ENCODE results near the gene SNAP47. TPM values are rescaled to one million over a fixed set of nuclear protein-coding genes. Genes with fewer than 3 reads are reported as not detected.

SNAP47 gene
- polyA plus RNA-seq, 2 of the 4 experiments (the other 2 are of a cell fraction) = 29.6 to 39.5 TPM

DNA sequence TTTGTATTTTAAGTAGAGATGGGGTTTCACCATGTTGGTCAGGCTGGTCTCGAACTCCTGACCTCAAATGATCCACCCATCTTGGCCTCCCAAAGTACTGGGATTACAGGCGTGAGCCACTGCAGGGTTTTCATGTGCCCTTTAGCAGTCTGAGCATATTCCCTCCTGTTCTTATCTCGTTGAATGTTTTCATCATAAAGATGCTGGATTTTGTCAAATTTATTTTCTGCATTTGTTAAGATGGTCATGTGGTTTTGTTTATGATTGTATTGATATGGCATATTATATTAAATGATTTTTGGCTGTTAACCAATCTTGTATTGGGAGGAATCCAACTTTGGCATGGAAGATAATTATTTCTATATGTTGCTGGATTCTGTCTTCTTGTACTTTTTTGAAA, 8.9 kb upstream of the SNAP47 start:
- H3K4me2 ChIP-seq = no peak overlapping the region
- CTCF ChIA-PET = interaction anchor here (0.7 kb wide), 1 partner anchor 566 kb away, joined by 3 read pairs; no protein-coding TSS in a partner anchor

DNA sequence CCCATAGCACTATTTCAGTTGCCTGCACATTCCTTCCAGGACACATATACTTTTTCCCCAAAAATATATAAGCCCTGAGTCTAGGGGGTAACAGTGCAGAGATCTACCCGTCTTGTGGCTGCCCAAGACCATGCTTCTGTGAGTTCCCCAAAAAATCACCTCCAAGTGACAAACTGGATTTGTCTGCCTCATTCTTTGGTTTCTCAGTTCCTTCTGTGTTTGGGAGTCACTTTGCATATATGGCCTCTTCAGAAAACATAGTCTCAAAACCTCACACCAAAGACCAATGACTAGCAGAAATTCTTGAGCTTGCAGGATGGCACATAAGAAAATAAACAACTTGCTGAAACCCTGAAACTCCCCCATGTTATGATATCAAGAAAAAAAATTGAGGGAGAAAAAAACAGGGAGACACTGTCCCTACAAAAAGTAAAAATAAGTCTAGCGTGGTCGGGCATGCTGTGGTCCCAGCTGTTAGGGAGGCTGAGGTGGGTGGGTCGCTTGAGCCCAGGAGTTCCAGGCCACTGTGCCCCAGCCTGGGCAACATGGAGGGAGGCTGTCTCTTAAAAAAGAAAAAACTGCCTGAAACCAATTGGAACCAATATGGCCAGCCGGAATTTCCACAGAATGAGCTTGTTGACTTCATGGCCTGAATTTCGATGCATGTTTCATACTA, 8.2 kb upstream of the SNAP47 start:
- DNase-seq (ENCODE audit: low read depth in 1 of 2, low spot score in 1 of 2) (no peak), ATAC-seq (no peak), FAIRE-seq (no peak)
- ChIA-PET POLR2A (no interaction called here), CTCF (no interaction called here)
- no peak overlapping the region for H3K4me3 ChIP-seq
- 91% methylated on average over 6 of the region's 6 CpGs for WGBS (ENCODE audit: missing lambda C conversion rate)
- peaks cover 11% of the 10 kb centered on the region; the same call in 2 of the 3 replicates for H3K9me3 ChIP-seq
- H3K27ac ChIP-seq = no peak overlapping the region
- H3K4me1 ChIP-seq = peaks cover 6% of the 10 kb centered on the region; the same call in 1 of the 3 replicates
- TF ChIP-seq TFCP2L1 (CRISPR knock-in tag; IDR thresholded peaks at IDR 0.05) (no peak), RFX5 (IDR thresholded peaks at IDR 0.05) (no peak), POLR2A (IDR thresholded peaks at IDR 0.05; ENCODE audit: low read length) (no peak), EHMT2 (IDR thresholded peaks at IDR 0.05; ENCODE audit: low read depth) (no peak), NR3C1 (IDR thresholded peaks at IDR 0.05) (no peak), CBX2 (IDR thresholded peaks at IDR 0.05; ENCODE audit: borderline replicate concordance, low read depth) (no peak), SMC3 (IDR thresholded peaks at IDR 0.05) (no peak), ZNF302 (CRISPR knock-in tag; IDR thresholded peaks at IDR 0.05) (no peak), ESRRA (IDR thresholded peaks at IDR 0.05; ENCODE audit: borderline replicate concordance, low read length) (no peak)
- TF ChIP-seq, protein P1, sequence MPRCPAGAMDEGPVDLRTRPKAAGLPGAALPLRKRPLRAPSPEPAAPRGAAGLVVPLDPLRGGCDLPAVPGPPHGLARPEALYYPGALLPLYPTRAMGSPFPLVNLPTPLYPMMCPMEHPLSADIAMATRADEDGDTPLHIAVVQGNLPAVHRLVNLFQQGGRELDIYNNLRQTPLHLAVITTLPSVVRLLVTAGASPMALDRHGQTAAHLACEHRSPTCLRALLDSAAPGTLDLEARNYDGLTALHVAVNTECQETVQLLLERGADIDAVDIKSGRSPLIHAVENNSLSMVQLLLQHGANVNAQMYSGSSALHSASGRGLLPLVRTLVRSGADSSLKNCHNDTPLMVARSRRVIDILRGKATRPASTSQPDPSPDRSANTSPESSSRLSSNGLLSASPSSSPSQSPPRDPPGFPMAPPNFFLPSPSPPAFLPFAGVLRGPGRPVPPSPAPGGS (IDR thresholded peaks at IDR 0.05) = no peak
- TF ChIP-seq, protein P2, sequence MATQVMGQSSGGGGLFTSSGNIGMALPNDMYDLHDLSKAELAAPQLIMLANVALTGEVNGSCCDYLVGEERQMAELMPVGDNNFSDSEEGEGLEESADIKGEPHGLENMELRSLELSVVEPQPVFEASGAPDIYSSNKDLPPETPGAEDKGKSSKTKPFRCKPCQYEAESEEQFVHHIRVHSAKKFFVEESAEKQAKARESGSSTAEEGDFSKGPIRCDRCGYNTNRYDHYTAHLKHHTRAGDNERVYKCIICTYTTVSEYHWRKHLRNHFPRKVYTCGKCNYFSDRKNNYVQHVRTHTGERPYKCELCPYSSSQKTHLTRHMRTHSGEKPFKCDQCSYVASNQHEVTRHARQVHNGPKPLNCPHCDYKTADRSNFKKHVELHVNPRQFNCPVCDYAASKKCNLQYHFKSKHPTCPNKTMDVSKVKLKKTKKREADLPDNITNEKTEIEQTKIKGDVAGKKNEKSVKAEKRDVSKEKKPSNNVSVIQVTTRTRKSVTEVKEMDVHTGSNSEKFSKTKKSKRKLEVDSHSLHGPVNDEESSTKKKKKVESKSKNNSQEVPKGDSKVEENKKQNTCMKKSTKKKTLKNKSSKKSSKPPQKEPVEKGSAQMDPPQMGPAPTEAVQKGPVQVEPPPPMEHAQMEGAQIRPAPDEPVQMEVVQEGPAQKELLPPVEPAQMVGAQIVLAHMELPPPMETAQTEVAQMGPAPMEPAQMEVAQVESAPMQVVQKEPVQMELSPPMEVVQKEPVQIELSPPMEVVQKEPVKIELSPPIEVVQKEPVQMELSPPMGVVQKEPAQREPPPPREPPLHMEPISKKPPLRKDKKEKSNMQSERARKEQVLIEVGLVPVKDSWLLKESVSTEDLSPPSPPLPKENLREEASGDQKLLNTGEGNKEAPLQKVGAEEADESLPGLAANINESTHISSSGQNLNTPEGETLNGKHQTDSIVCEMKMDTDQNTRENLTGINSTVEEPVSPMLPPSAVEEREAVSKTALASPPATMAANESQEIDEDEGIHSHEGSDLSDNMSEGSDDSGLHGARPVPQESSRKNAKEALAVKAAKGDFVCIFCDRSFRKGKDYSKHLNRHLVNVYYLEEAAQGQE (IDR thresholded peaks at IDR 0.05) = no peak
- peak overlapping the region; percentile 100; the same call in 2 of the 3 replicates for H3K4me2 ChIP-seq

More for the DNA sequence above, 8.9 kb upstream of the SNAP47 start:
- POLR2A ChIA-PET = no interaction called here
- Histone ChIP-seq H3K4me3 (no peak overlapping the region), H3K9me3 (peaks cover 19% of the 10 kb centered on the region), H3K27ac (no peak overlapping the region), H3K4me1 (peaks cover 6% of the 10 kb centered on the region; the same call in 1 of the 3 replicates)
- no peak for DNase-seq (ENCODE audit: low read depth in 1 of 2, low spot score in 1 of 2)
- no peak for TF ChIP-seq MAFK (IDR thresholded peaks at IDR 0.05; ENCODE audit: partially characterized antibody)
- ATAC-seq = no peak
- FAIRE-seq = no peak
- WGBS (ENCODE audit: missing lambda C conversion rate) = 19% methylated on average over 3 of the region's 3 CpGs

DNA sequence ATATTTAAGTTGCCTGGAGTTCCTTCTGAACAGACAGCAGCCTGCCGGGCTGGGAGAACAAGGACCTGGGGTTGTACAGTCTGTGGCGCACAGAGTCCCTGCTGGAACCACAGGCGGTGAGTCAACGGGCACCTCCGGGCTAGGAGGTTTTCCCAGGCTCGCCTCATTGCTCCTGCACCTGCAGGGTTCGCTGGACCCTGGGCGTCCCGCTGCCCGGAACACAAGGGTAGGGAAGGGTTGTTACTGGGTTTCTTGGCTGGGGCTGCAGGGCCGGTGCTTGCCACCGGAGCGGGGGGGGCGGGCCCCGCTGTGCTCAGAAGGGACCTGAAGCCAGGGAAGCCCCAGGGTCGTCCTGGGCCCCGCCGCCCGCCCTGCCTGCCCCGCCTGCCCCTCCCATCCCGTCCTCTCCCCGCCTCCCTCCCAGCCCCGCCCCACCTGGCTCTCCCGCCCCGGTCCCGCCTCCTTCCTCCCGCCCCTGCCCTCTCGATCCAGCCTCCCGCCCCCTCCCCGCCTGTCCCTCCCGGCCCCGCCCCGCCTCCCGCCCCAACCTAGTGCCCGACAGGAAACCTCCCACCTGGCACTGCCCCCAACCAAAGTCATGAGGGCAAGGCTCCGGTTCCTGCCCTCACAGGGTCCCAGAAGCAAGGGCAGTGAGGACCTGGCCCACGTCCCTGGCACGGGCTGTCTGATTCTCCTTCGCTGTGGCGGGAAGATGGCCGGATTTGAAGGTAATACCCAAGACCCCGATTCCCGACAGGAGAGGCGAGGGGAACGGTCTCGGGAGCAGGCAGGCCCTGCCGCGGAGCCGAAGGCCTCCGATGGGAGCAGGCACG, 7.0 kb upstream of the SNAP47 start:
- no peak for FAIRE-seq
- POLR2A ChIA-PET = interaction anchor here (0.5 kb wide), 1 partner anchor 59 kb away, joined by 3 read pairs; no protein-coding TSS in a partner anchor
- peak overlapping the region; percentile 82 to 88 for H3K27ac ChIP-seq
- ATAC-seq = peak; percentile 81 to 82
- H3K9me3 ChIP-seq = peaks cover 7% of the 10 kb centered on the region; the same call in 2 of the 3 replicates
- peak overlapping the region; percentile 63 for H3K4me3 ChIP-seq
- peak; percentile 75 for DNase-seq (ENCODE audit: low read depth in 1 of 2, low spot score in 1 of 2)
- CTCF ChIA-PET = no interaction called here
- peak; percentile 17 for TF ChIP-seq POLR2A (IDR thresholded peaks at IDR 0.05; ENCODE audit: low read length)
- TF ChIP-seq HOXB5 (CRISPR knock-in tag; IDR thresholded peaks at IDR 0.05) = no peak
- TF ChIP-seq, protein P1 (IDR thresholded peaks at IDR 0.05) = peak; percentile 12; the same call in 2 of the 3 replicates
- TF ChIP-seq, protein P3, sequence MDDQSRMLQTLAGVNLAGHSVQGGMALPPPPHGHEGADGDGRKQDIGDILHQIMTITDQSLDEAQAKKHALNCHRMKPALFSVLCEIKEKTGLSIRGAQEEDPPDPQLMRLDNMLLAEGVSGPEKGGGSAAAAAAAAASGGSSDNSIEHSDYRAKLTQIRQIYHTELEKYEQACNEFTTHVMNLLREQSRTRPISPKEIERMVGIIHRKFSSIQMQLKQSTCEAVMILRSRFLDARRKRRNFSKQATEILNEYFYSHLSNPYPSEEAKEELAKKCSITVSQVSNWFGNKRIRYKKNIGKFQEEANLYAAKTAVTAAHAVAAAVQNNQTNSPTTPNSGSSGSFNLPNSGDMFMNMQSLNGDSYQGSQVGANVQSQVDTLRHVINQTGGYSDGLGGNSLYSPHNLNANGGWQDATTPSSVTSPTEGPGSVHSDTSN (IDR thresholded peaks at IDR 0.05) = peak; percentile 80
- TF ChIP-seq, protein P4, sequence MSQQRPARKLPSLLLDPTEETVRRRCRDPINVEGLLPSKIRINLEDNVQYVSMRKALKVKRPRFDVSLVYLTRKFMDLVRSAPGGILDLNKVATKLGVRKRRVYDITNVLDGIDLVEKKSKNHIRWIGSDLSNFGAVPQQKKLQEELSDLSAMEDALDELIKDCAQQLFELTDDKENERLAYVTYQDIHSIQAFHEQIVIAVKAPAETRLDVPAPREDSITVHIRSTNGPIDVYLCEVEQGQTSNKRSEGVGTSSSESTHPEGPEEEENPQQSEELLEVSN (IDR thresholded peaks at IDR 0.05; ENCODE audit: borderline replicate concordance, low read depth) = peak; percentile 65; the same call in 1 of the 2 replicates
- no peak; a peak in 1 of 5 replicates for TF ChIP-seq RAD21 (conservative IDR thresholded peaks at IDR 0.05 in 1 of 2, IDR thresholded peaks at IDR 0.05 in 1 of 2)
- TF ChIP-seq FOSL2 (IDR thresholded peaks at IDR 0.05) = no peak
- peak; percentile 20; the same call in 1 of the 2 replicates for TF ChIP-seq FOSL2 (CRISPR knock-in tag; IDR thresholded peaks at IDR 0.05)
- TF ChIP-seq JUN (IDR thresholded peaks at IDR 0.05) = 0 out of 5 replicates have a peak, but pooled peaks of 1 of the 2 experiments have one; percentile 38
- H3K4me1 ChIP-seq = peaks cover 6% of the 10 kb centered on the region; the same call in 1 of the 3 replicates
- 11% methylated on average over 4 of the region's 51 CpGs for WGBS (ENCODE audit: missing lambda C conversion rate)
- H3K4me2 ChIP-seq = peak overlapping the region; percentile 100
